Measurements from ENCODE around the gene SP110.

GRCh38 chr2:230137902-230138539, 81.8 kb downstream of the SP110 start:
- TF ChIP-seq CTCF (IDR thresholded peaks at IDR 0.05) (no peak), POLR2A (IDR thresholded peaks at IDR 0.05) (no peak)

All from ovary (tissue), 3 donors.